ENCODE measurements around the gene CCDC188. TPM values are rescaled to one million over a fixed set of nuclear protein-coding genes. Genes with fewer than 3 reads are reported as not detected.

The CCDC188 gene
- total and polyA plus RNA-seq, 9 of the 15 experiments (the other 6 are each of a cell fraction or from before 2014, with no cell fraction given) = not detected

DNA sequence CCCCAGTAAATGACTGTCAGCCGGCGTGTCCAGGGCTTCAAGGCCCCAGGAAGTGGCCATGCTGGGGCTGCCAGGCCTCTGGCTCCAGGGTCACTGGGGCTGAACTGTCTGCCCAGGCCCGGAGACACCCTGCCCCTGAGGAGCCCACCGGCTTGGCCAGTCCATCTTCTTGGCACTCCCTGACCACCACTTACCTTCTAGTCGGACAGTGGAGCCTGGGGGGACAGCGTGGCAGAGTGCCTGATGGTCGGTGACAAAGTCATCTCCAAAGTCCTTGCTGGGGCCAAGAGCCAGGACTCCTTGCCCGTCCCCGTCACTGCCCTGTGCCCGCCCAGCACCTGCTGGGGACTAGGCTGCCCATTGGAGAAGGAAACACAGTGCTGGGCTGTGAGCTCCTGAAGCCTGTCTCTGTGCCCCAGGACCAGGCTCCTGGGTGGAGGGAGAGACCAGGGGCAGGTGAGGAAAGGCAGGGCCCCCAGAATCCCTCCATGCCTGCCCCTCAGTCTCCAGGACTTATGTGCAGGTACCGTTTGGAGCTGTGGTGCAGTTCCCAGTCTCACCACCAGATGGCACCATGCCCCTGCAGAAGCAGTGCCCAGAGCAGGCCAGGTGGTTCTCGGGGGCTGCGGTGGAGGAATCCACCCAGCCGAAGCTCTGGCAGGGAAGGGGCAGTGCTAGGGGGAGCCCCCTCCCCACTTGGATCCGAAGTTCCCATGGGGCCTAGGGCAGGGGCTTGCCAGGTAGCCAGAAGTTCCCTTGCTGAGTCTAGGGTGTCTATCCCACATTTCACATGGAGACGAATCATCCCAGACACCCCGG, 6.0 kb upstream of the CCDC188 start (continued):
- TF ChIP-seq ZNF507 (tag; conservative IDR thresholded peaks at IDR 0.05) (no peak), ZFP30 (CRISPR knock-in tag; IDR thresholded peaks at IDR 0.05; ENCODE audit: borderline replicate concordance) (no peak), TAF1 (IDR thresholded peaks at IDR 0.05; ENCODE audit: control insufficient read depth, extremely low read depth, insufficient read depth, low read length, severe bottlenecking) (no peak), BCL6 (CRISPR knock-in tag; IDR thresholded peaks at IDR 0.05) (no peak), ARID1B (IDR thresholded peaks at IDR 0.05) (no peak; the same call in 1 of the 2 replicates), ZNF253 (CRISPR knock-in tag; conservative IDR thresholded peaks at IDR 0.05) (no peak), ZNF655 (CRISPR knock-in tag; IDR thresholded peaks at IDR 0.05) (no peak), RBM22 (IDR thresholded peaks at IDR 0.05; ENCODE audit: low read depth, low read length, poor library complexity, severe bottlenecking) (no peak), KAT7 (CRISPR knock-in tag; IDR thresholded peaks at IDR 0.05; ENCODE audit: borderline replicate concordance) (no peak), SMAD4 (CRISPR knock-in tag; conservative IDR thresholded peaks at IDR 0.05) (peak; percentile 48; the same call in 1 of the 2 replicates), NR3C1 (CRISPR knock-in tag; IDR thresholded peaks at IDR 0.05) (0 out of 2 replicates have a peak, but pooled peaks have one; percentile 32), ZNF431 (CRISPR knock-in tag; IDR thresholded peaks at IDR 0.05) (no peak), POLR2G (IDR thresholded peaks at IDR 0.05; ENCODE audit: low read depth, low read length) (no peak), EP300 (IDR thresholded peaks at IDR 0.05; ENCODE audit: low read length) (peak; percentile 25; the same call in 1 of the 2 replicates), ZNF512 (tag; IDR thresholded peaks at IDR 0.05) (no peak), RAD51 (IDR thresholded peaks at IDR 0.05; ENCODE audit: borderline replicate concordance, low read depth) (no peak), ARNT (IDR thresholded peaks at IDR 0.05) (no peak), ZFP36 (IDR thresholded peaks at IDR 0.05; ENCODE audit: low read depth, low read length, partially characterized antibody) (peak; percentile 63), IRF2 (CRISPR knock-in tag; IDR thresholded peaks at IDR 0.05) (peak; percentile 83; the same call in 1 of the 2 replicates), ZSCAN29 (IDR thresholded peaks at IDR 0.05) (no peak)
- TF ChIP-seq, protein P1, sequence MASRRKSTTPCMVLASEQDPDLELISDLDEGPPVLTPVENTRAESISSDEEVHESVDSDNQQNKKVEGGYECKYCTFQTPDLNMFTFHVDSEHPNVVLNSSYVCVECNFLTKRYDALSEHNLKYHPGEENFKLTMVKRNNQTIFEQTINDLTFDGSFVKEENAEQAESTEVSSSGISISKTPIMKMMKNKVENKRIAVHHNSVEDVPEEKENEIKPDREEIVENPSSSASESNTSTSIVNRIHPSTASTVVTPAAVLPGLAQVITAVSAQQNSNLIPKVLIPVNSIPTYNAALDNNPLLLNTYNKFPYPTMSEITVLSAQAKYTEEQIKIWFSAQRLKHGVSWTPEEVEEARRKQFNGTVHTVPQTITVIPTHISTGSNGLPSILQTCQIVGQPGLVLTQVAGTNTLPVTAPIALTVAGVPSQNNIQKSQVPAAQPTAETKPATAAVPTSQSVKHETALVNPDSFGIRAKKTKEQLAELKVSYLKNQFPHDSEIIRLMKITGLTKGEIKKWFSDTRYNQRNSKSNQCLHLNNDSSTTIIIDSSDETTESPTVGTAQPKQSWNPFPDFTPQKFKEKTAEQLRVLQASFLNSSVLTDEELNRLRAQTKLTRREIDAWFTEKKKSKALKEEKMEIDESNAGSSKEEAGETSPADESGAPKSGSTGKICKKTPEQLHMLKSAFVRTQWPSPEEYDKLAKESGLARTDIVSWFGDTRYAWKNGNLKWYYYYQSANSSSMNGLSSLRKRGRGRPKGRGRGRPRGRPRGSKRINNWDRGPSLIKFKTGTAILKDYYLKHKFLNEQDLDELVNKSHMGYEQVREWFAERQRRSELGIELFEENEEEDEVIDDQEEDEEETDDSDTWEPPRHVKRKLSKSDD (conservative IDR thresholded peaks at IDR 0.05; ENCODE audit: low read length) = no peak; the same call in 1 of the 2 replicates
